ENCODE measurements around the gene MFRP.

The MFRP gene

GRCh38 chr11:119367661-119368120, 21.2 kb upstream of the MFRP start:
- no peak overlapping the region for H3K4me2 ChIP-seq
- no peak overlapping the region for H3K4me3 ChIP-seq (IDR thresholded peaks at IDR 0.05; ENCODE audit: insufficient read depth, low read depth, low read length)
- H3K36me3 ChIP-seq (ENCODE audit: insufficient read depth): no peaks in the 10 kb centered on the region
- H4K20me1 ChIP-seq (ENCODE audit: insufficient read depth): no peaks in the 10 kb centered on the region
- no peaks in the 10 kb centered on the region for H3K79me2 ChIP-seq (ENCODE audit: insufficient read depth, low read depth)
- no peak overlapping the region for H3K27ac ChIP-seq
- H2AFZ ChIP-seq (ENCODE audit: low read depth): no peak overlapping the region
- H3K4me1 ChIP-seq (ENCODE audit: low read depth, poor library complexity, severe bottlenecking): no peaks in the 10 kb centered on the region
- peaks cover 3% of the 10 kb centered on the region; the same call in 1 of the 2 replicates for H3K27me3 ChIP-seq (ENCODE audit: insufficient read depth, low read depth)
- TF ChIP-seq CTCF (conservative IDR thresholded peaks at IDR 0.05; ENCODE audit: low read depth, low read length): no peak
- H3K9ac ChIP-seq: no peak overlapping the region

- no peak overlapping the region for H3K4me2 ChIP-seq
Measured at GRCh38 chr11:119366690-119367620, 20.4 kb upstream of the MFRP start.

GRCh38 chr11:119365071-119365591, 18.6 kb upstream of the MFRP start:
- peaks cover 5% of the 10 kb centered on the region for H3K4me1 ChIP-seq (ENCODE audit: low read depth, poor library complexity, severe bottlenecking)

More at GRCh38 chr11:119366690-119367620, 20.4 kb upstream of the MFRP start:
- H3K79me2 ChIP-seq (ENCODE audit: insufficient read depth, low read depth): no peaks in the 10 kb centered on the region
- no peak overlapping the region for H3K9ac ChIP-seq
- H3K27ac ChIP-seq: no peak overlapping the region
- no peak for TF ChIP-seq CTCF (conservative IDR thresholded peaks at IDR 0.05; ENCODE audit: low read depth, low read length)
- no peaks in the 10 kb centered on the region for H3K4me1 ChIP-seq (ENCODE audit: low read depth, poor library complexity, severe bottlenecking)
- no peaks in the 10 kb centered on the region for H4K20me1 ChIP-seq (ENCODE audit: insufficient read depth)
- no peak overlapping the region for H3K4me3 ChIP-seq (IDR thresholded peaks at IDR 0.05; ENCODE audit: insufficient read depth, low read depth, low read length)
- peaks cover 3% of the 10 kb centered on the region; the same call in 1 of the 2 replicates for H3K27me3 ChIP-seq (ENCODE audit: insufficient read depth, low read depth)
- H3K36me3 ChIP-seq (ENCODE audit: insufficient read depth): no peaks in the 10 kb centered on the region
- no peak overlapping the region for H2AFZ ChIP-seq (ENCODE audit: low read depth)

More at GRCh38 chr11:119365071-119365591, 18.6 kb upstream of the MFRP start:
- no peaks in the 10 kb centered on the region for H3K36me3 ChIP-seq (ENCODE audit: insufficient read depth)
- peaks cover 3% of the 10 kb centered on the region; the same call in 1 of the 2 replicates for H3K27me3 ChIP-seq (ENCODE audit: insufficient read depth, low read depth)
- no peak for TF ChIP-seq CTCF (conservative IDR thresholded peaks at IDR 0.05; ENCODE audit: low read depth, low read length)
- H3K4me3 ChIP-seq (IDR thresholded peaks at IDR 0.05; ENCODE audit: insufficient read depth, low read depth, low read length): no peak overlapping the region
- no peak overlapping the region for H2AFZ ChIP-seq (ENCODE audit: low read depth)
- no peaks in the 10 kb centered on the region for H4K20me1 ChIP-seq (ENCODE audit: insufficient read depth)
- H3K79me2 ChIP-seq (ENCODE audit: insufficient read depth, low read depth): no peaks in the 10 kb centered on the region
- H3K9ac ChIP-seq: no peak overlapping the region
- H3K4me2 ChIP-seq: no peak overlapping the region
- no peak overlapping the region for H3K27ac ChIP-seq
